Measurements from ENCODE around the gene HCAR1.
"Not testable (repeated sequence)": the region's sequence is repeated elsewhere in the genome, so short reads cannot be mapped to it uniquely, and the experiment has no call there.

Gene HCAR1, protein sequence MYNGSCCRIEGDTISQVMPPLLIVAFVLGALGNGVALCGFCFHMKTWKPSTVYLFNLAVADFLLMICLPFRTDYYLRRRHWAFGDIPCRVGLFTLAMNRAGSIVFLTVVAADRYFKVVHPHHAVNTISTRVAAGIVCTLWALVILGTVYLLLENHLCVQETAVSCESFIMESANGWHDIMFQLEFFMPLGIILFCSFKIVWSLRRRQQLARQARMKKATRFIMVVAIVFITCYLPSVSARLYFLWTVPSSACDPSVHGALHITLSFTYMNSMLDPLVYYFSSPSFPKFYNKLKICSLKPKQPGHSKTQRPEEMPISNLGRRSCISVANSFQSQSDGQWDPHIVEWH

DNA sequence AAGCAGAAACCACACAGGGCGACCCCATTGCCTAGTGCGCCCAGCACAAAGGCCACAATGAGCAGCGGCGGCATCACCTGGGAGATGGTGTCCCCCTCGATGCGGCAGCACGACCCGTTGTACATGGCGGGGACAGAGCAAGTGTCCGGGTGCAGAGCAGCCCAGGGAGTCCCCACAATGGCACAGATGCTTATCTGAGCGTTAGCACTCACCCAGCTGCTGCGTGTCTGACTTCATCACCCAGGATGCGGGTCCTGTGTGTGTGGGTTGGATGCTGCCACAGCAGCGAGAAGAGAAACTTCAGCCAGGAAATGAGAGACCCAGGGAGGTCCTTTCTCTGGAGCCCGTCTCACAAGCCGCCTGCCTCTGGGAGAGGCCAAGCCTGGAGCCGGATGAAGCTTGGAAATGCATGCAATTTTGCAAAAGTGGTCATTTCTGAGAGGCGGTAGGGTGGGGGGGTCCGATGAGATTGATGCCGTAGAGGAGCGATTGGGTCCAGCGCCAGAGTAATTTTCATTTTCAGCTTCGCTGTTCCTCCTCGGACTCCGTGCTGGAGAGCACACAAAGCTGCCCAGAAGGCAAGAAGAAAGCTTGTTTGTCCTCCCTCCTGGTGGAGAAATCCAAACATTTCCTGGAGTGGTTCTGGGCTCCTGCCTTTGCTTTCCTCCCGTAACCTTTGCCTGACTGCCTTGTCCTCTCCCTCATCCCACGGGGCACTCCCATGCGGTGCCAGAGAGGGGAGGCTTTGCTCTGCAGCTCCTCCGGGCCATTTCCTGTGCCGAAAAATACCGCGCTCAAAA, at the start of gene HCAR1:
Gene HCAR1 (minus strand): TSS at position 630 of the 800 bp plus-strand sequence. CDS start 505 bp downstream, at position 125.
- DNase-seq = no peak

DNA sequence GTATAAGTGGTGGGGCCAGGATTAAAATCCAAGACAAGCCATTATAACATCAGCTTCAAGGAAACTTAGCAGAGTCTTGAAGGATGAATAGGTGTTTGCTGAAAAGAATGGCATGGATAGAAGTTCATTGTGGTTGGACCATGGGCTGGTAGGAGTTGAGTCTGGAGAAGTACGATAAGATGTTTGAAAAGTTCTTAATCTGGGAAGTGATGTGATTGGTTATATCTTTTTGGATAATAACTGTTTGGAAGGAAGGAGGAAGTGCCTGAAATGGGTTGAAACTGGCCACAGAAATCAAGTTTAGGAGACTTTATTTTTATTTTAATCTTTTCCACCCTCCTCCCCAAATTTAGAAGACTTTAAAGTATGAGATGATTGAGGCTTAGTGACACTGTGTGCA, 26.9 kb upstream of the HCAR1 start:
- DNase-seq = no peak

- DNase-seq = no peak
Observed at GRCh38 chr12:122754790-122755189, 24.1 kb upstream of the HCAR1 start.

DNA sequence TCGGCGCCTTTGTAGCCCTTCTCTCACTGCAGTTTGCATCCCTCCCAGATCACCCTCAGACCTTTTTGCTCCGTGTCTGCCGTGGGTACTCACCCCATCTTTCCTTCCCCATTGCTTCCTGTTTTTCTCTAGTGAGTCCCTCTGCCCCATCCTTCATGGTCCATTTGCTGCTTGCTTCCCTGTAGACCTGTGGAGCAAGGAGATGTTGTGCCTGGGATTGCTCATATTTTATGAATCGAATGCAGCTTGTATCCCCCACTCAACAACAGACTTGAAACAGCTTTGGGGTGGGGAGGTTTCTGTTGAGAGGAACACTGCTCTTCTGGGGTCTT, 22.6 kb upstream of the HCAR1 start:
- no peak for DNase-seq

DNA sequence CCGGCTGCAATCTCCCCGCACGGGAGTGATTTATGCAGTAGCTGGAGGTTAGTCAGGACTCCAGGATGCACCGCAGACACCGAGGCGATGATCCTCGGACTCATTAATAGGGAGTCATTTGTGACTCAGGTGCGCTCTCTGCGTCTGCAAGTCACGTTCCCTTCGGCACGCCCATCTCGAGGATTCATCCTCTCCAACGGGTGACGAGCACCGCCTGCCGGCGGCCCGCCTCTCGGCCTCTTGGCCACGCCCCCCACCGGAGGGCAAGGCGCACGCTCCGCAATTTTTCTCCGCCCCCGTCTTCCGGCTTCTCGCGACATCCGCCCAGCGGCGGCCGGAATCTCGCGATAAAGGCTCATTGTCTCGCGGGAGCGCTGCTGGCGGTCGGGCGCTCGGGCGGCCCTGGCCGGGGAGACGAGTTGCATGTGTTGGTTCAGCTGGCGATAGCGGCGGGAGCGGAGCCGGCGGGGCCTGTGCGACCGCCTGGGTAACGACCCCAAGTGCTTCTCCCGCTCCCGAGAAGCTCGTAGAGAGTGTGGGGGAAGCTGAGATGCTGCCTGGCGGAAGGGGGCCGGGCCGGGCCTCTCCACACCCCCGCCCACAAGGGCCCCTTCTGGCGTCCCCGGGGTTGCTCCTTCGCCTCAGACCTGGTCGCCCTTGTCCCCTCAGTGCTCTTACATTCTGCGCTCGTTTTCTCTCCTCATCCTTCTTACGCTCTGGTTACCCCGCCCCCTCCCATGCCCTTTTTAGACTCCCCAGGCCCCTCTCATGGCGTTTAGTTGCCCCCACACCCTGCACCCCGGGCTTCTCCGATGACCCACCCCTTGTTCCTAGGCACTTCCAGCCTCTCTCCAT, 22.0 kb upstream of the HCAR1 start, which contains the start of gene DENR:
Gene DENR (plus strand): TSS at position 361 of the 855 bp plus-strand sequence. CDS start 878 bp downstream, outside the sequence.
- DNase-seq = peak; percentile 85

- DNase-seq = not testable (repeated sequence)
Observed at GRCh38 chr12:122750781-122751515, 20.3 kb upstream of the HCAR1 start.

DNA sequence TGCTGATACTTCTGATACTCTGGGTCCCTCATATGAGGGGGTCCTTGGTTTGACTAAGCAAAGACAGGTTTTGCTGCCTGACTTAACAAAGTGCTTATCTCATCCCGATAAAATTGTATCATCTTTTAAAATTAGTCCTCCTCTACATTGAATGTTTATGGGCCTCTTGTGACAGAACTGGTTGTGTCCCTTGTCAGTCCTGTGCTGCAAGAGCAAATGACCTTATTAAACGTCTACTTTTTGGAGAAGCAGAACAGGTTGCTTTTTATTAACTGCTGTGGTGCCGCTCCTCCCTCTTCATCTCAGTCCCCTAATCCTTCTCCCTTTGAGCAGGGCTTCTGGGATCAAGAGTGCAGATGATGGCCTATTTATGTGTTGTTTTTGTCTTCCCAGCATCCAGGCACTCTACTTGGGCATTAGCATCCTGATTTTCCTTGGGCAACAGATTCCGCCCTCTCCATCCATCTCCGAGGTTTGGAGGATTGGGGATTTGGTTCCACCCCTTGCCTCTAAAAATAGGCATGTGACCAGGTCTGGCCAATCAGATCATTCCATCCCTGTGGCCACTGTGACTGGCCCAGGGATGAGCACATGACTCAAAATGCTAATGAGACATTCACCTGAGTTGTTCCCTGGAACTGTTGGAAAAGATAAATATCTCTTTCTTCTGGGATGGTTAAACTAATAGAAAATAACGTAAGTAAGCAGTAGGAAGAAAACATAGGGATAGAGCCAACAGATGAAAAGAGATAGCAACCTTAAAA, 19.1 kb upstream of the HCAR1 start:
- no peak for DNase-seq

GRCh38 chr12:122747224-122748135, 16.8 kb upstream of the HCAR1 start:
- no peak for DNase-seq

DNA sequence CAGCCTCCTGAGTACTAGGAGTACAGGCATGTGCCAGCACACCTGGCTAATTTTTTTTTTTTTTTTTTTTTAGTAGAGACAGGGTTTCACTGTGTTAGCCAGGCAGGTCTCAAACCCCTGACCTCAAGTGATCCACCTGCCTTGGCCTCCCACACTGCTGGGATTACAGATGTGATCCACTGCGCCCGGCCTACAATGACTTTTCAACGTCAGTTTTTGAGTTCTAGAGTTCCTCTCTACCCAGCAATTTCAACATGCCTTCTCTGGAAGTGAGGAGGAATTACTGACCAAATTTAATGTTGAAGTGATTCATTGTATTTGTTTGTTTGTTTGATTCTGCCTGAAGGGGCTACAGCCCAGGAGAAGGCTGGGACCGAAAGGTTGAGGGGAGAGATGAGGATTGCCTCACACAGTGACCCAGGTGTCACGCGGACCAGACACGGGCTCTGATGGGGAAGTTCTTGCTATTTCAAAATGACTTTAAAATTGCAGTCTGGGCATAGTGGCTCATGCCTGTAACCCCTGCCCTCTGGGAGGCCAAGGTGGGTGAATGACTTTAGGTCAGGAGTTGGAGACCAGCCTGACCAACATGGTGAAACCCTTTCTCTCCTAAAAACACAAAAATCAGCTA, 13.4 kb upstream of the HCAR1 start:
- no peak for DNase-seq

- DNase-seq = no peak
Observed at GRCh38 chr12:122740351-122740750, 9.7 kb upstream of the HCAR1 start.

DNA sequence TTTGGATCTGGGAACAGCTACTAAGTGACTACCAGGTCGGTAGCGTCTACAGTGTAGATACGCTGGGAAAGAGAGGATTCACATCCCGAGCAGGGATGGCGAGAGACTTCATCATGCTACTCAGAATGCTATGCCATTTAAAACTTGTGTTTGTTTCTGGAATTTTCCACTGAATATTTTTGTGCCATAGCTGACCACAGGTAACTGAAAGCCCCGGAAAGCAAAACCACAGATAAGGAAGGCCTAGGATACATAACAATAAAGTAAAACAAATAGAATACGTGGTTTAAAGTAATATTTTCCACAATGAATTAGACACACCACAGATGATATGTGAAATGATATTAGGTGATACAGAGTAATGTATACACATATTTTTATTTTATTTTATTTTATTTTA, 7.9 kb upstream of the HCAR1 start:
- no peak for DNase-seq

GRCh38 chr12:122732611-122733010, 2.0 kb upstream of the HCAR1 start:
- no peak for DNase-seq

- no peak for DNase-seq
Observed at GRCh38 chr12:122732170-122732569, 1.5 kb upstream of the HCAR1 start.

DNA sequence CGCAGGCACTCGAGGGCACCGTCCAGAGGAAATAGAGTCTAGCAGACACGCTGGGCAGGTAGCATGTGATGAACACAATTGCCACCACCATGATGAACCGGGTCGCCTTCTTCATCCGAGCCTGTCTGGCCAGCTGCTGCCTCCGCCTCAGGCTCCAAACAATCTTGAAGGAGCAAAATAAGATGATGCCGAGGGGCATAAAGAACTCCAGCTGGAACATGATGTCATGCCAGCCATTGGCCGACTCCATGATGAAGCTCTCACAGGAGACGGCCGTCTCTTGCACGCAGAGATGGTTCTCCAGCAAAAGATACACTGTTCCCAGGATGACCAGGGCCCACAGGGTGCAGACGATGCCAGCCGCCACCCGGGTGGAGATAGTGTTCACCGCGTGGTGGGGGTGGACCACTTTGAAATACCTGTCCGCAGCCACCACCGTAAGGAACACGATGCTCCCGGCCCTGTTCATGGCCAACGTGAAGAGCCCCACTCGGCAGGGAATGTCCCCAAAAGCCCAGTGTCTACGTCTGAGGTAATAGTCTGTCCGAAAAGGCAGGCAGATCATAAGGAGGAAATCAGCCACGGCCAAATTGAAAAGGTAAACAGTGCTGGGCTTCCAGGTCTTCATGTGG, 945 bp downstream of the HCAR1 start:
- DNase-seq = no peak

DNA sequence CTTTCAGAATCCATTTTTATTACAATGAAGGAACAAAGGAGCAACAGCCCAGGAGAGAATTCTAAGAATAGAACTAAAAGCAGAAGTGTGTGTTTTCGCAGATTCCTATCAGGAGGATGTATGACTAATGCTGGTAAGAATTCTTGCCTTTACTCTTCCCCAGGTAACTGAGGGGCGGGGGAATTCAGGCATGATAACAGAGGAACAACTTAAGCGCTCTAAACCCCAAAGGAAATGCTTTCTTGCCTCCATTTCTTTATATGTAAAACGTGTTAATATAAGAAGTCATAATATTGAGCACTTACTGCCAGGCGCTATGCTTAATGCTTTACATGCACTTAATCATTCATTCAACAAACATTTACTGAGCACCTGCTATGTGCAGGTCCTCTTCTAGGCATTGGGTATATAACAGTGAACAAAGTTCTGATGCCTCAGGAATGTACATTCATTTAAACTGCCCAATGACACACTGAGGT, 4.5 kb downstream of the HCAR1 start:
- no peak for DNase-seq

- DNase-seq = no peak
Observed at GRCh38 chr12:122725452-122726079, 5.1 kb downstream of the HCAR1 start.

DNA sequence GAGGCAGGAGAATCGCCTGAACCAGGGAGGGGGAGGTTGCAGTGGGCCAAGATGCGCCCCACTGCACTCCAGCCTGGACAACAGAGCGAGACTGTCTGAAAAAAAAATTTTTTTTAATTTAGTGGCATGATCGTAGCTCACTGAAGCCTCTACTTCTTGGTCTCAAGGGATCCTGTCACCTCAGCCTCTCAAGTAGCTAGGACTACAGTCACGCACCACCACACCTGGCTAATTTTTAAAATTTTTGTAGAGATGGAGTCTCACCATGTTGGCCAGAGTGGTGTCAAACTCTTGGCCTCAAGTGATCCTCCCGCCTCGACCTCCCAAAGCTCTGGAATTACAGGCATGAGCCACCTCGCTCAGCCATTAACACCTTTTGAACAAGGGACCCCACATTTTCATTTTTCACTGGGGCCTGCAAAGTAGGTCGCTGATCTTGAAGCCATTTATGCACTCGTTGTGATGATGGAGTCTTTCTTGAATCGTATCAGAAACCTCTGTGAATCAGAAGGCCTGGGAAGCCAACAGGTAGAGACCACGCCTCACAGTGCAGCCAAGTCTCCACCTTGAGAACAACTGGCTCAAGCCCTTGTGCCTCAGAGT, 5.9 kb downstream of the HCAR1 start:
- DNase-seq = no peak

- DNase-seq = no peak
Observed at GRCh38 chr12:122722387-122722786, 8.3 kb downstream of the HCAR1 start.
